K562 (cell line): ENCODE measurements around the gene KCNJ12. TPM values are rescaled to one million over a fixed set of nuclear protein-coding genes. Genes with fewer than 3 reads are reported as not detected.

Experiments used
- ATAC-seq: fragments of 200-7000 bp; cut with Tn5 transposase; 3 replicates; pipeline ENCODE4 v1.9.1; 2020; ENCODE audit warnings: moderate library complexity
- BruUV-seq: library from RNA; stranded (reverse); fragments of 400-500 nt; replicated peaks from 2 replicates; lab custom pipeline; 2021; lab: Mats Ljungman, UMichigan
- CTCF ChIA-PET: fragments of 300-600 bp; formaldehyde crosslinking; extraction: SDS; loops from one replicate; lab custom pipeline; 2021; ENCODE audit warnings: low intra/inter-chr PET ratio; lab: Yijun Ruan, JAX
- POLR2A ChIA-PET: fragments of 300-600, 350-650 bp; sonication (Branson Sonifier 250); formaldehyde crosslinking; extraction: SDS; loops from one replicate; lab custom pipeline; 2021; ENCODE audit warnings: antibody characterized with exemption, inconsistent platforms; lab: Yijun Ruan, JAX
- DNase-seq, 4 experiments: peaks; one replicate each; pipeline versions ENCODE4 v3.0.0 to v3.0.0-alpha.2; 2011 to 2018; ENCODE audit warnings: low spot score in 3 of 4, mixed read lengths in 3 of 4; ENCODE audit errors: extremely low read depth in 1 of 4
- FAIRE-seq: peaks from 2 replicates; lab custom pipeline; 2011; peaks lifted over from hg19 to GRCh38; lab: Jason Lieb, UNC
- H2AFZ ChIP-seq: 2 replicates; pipeline ENCODE4 v1.6.0; 2011; ENCODE audit warnings: low read depth, low read length, control low read depth, inconsistent platforms
- H3K27ac ChIP-seq: fragments of 200-600 bp; 3 replicates; pipeline ENCODE4 v1.8.0; 2011; ENCODE audit warnings: low read depth, mild to moderate bottlenecking, control low read depth, inconsistent platforms, low read length, moderate library complexity, mixed read lengths; ENCODE audit errors: extremely low read depth
- H3K27me3 ChIP-seq, 2 experiments: fragments of 300-600 bp in 1 of 2; 2 replicates in 1 of 2; 3 replicates in 1 of 2; pipeline versions ENCODE4 v1.6.0 to v1.8.0; 2011; ENCODE audit warnings: inconsistent platforms in 2 of 2, low read length in 2 of 2, mild to moderate bottlenecking in 1 of 2, mixed read lengths in 1 of 2, moderate library complexity in 1 of 2; ENCODE audit not compliant: control insufficient read depth in 2 of 2, insufficient read depth in 2 of 2
- H3K36me3 ChIP-seq: fragments of 300-600 bp; 3 replicates; pipeline ENCODE4 v1.8.0; 2011; ENCODE audit warnings: mild to moderate bottlenecking, low read length, inconsistent platforms; ENCODE audit not compliant: control insufficient read depth, insufficient read depth
- H3K4me1 ChIP-seq, 2 experiments: fragments of 200-600 bp in 1 of 2; replicated peaks in 1 of 2; 2 replicates in 1 of 2; 3 replicates in 1 of 2; pipeline versions ENCODE4 v1.5.1 to v1.8.0; 2011; ENCODE audit warnings: inconsistent platforms in 2 of 2, low read length in 2 of 2, mild to moderate bottlenecking in 1 of 2, mixed read lengths in 1 of 2, moderate library complexity in 1 of 2; ENCODE audit not compliant: control insufficient read depth in 2 of 2, insufficient read depth in 2 of 2
- H3K4me2 ChIP-seq: 2 replicates; pipeline ENCODE4 v1.6.1; 2011; ENCODE audit warnings: low read length, control low read depth, inconsistent platforms, mixed read lengths; ENCODE audit not compliant: insufficient read depth
- H3K4me3 ChIP-seq: fragments of 200-600 bp; sonication (generic), shearing (Covaris generic); 2 replicates; pipeline ENCODE4 v1.5.1; 2016; ENCODE audit warnings: control low read depth, inconsistent platforms
- H3K79me2 ChIP-seq: fragments of 200-600 bp; 3 replicates; pipeline ENCODE4 v1.8.0; 2011; ENCODE audit warnings: low read length, inconsistent platforms; ENCODE audit not compliant: control insufficient read depth, insufficient read depth
- H3K9ac ChIP-seq, 2 experiments: 2 replicates each; pipeline versions ENCODE4 v1.6.0 to v1.6.1; 2011; ENCODE audit warnings: low read depth in 2 of 2, low read length in 2 of 2, control low read depth in 1 of 2, inconsistent platforms in 1 of 2, mild to moderate bottlenecking in 1 of 2, mixed read lengths in 1 of 2; ENCODE audit not compliant: insufficient read depth in 1 of 2
- H3K9me1 ChIP-seq: one replicate; pipeline ENCODE4 v1.6.0; 2011; ENCODE audit warnings: inconsistent platforms, mild to moderate bottlenecking, low read length, moderate library complexity; ENCODE audit not compliant: control insufficient read depth, insufficient read depth
- H3K9me3 ChIP-seq: replicated peaks from 2 replicates; pipeline ENCODE4 v1.5.1; 2011; ENCODE audit warnings: low read depth, low read length, inconsistent platforms; ENCODE audit not compliant: control insufficient read depth, insufficient read depth
- H4K20me1 ChIP-seq: replicated peaks from 2 replicates; pipeline ENCODE4 v1.6.1; 2011; ENCODE audit warnings: low read length, inconsistent platforms, mixed read lengths; ENCODE audit not compliant: control insufficient read depth, insufficient read depth
- CBX5 ChIP-seq: IDR thresholded peaks from 2 replicates; pipeline ENCODE4 v1.6.1; 2014; ENCODE audit warnings: low read depth, borderline replicate concordance
- HINFP ChIP-seq: fragments of 450-650 bp; conservative IDR thresholded peaks from 2 replicates; pipeline ENCODE4 v1.6.1; 2016; ENCODE audit warnings: missing genetic modification characterization, low read depth, mild to moderate bottlenecking, control low read depth, missing compliant biosample characterization
- HNRNPH1 ChIP-seq: fragments of 200-400 bp; formaldehyde crosslinking; optimal IDR thresholded peaks from 2 replicates; pipeline ENCODE3; 2017; ENCODE audit warnings: low read depth, mild to moderate bottlenecking, low read length, moderate library complexity
- MED1 ChIP-seq: sonication (generic); formaldehyde crosslinking; IDR thresholded peaks from 2 replicates; pipeline ENCODE4 v1.8.1; 2023; ENCODE audit warnings: missing genetic modification reagents, borderline replicate concordance
- MIER1 ChIP-seq: fragments of 450-650 bp; IDR thresholded peaks from 2 replicates; pipeline ENCODE4 v1.6.1; 2016; ENCODE audit warnings: antibody characterized with exemption, mild to moderate bottlenecking, low read depth
- PHF21A ChIP-seq: fragments of 450-650 bp; IDR thresholded peaks from 2 replicates; pipeline ENCODE4 v1.6.1; 2017; ENCODE audit warnings: low read depth, borderline replicate concordance
- SIRT6 ChIP-seq: IDR thresholded peaks from one replicate; pipeline ENCODE4 v1.6.1; 2012; ENCODE audit warnings: low read depth, mild to moderate bottlenecking, control low read depth, inconsistent platforms, low read length, moderate library complexity
- SOX6 ChIP-seq: fragments of 450-650 bp; IDR thresholded peaks from 2 replicates; pipeline ENCODE4 v1.6.1; 2014; ENCODE audit warnings: mild to moderate bottlenecking
- ZNF146 ChIP-seq: IDR thresholded peaks from one replicate; pipeline ENCODE4 v1.6.1; 2018; ENCODE audit warnings: missing compliant biosample characterization; ENCODE audit not compliant: unreplicated experiment
- ZNF41 ChIP-seq: fragments of 250-450 bp; sonication (Bioruptor Pico); conservative IDR thresholded peaks from 2 replicates; pipeline ENCODE4 v1.4.0; 2020; ENCODE audit warnings: mild to moderate bottlenecking
- WGBS: fragments of 100-300 bp; shearing (Covaris generic); methylation state at CpG from one replicate; pipeline ENCODE4 v1.1.6; 2016; ENCODE audit warnings: low coverage, mixed read lengths; ENCODE audit not compliant: insufficient coverage; ENCODE audit errors: missing lambda C conversion rate; 5-methylcytosine and 5-hydroxymethylcytosine counted together
- in situ Hi-C: fragments of 300-500 bp; cut with MboI; formaldehyde crosslinking; loops from 4 replicates; pipeline ENCODE4 v1.15.0; 2018; ENCODE audit warnings: inconsistent platforms, mixed read lengths
- intact Hi-C: fragments of 100-400 bp; cut with micrococcal nuclease; formaldehyde crosslinking; loops from 2 replicates; pipeline ENCODE4 v1.14.2; 2022
- polyA plus RNA-seq, 8 experiments: library from polyadenylated mRNA; depleted of rRNA in 4 of 8; stranded (reverse) in 5 of 8; unstranded in 3 of 8; fragments of >200 nt; fragmentation: Nextera tagmentation in 2 of 8; fragmentation: Illumina TruSeq in 1 of 8; extraction: Ambion mirVana in 2 of 8; extraction: Trizol in 1 of 8; gene quantifications; 2 replicates each; pipeline versions ENCODE4 v1.2.1 to v1.2.3, GENCODE V29; 2011 to 2014; ENCODE audit warnings: inconsistent platforms in 1 of 8, missing spikeins in 1 of 8
- total RNA-seq, 7 experiments: library from RNA; depleted of rRNA in 6 of 7; stranded (reverse); fragments of >200 nt in 6 of 7; fragmentation: Illumina TruSeq in 2 of 7; extraction: Trizol in 2 of 7; gene quantifications; 2 replicates each; pipeline versions ENCODE4 v1.2.1 to v1.2.3, GENCODE V29; 2011 to 2021; ENCODE audit warnings: low replicate concordance in 1 of 7

Gene KCNJ12
- total and polyA plus RNA-seq, 9 of the 15 experiments (the other 6 are each of a cell fraction or from before 2014, with no cell fraction given): 0.02 TPM; not detected in 8

DNA sequence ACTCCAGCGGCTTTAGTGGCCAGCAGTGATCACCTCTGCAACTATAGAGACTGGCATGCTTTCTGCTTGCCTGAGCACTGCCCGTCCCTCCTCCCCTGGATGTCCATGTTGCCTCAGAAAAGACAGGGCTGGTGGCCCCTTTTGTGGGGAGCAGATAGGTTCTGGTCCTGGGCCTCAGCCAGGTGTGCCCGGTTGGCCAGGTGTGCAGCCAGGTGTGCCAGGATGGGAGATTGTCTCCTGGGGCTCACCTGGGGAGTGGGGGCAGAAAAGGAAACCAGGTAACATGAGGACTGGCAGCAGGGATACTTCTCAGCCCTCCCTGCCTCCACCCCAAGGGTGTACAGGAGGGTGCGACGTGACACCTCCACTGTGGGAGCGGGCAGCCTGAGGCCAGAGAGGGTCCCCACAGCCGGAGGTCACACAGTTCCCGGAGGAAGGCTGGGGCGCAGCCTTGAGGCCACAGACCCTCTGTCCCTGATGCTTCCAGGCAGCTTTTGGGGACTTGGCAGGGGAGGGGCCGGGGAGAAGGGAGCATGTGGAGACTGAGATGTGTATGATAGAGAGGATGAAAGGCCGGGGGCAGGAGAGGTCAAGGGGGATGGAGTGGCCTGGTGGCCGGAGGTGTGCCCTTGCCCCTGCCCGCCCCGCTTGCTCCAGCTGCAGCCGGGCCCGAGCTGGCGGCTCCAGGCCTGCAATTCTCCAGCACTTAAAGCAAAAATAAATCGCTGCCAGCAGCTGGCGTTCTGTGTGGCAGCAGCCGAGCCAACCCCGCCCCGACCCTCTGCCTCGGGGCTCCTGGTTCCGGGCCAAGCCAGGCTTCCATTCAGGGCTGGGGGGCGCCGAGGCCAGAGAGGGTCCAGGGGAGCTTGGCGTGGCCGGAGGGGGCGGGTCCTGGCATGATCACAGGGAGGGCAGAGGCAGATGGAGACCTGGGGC is 6.7 kb downstream of the KCNJ12 start:
- no peak for ATAC-seq
- Histone ChIP-seq H3K9me1 (no peaks in the 10 kb centered on the region), H4K20me1 (no peaks in the 10 kb centered on the region; the same call in 1 of the 2 replicates), H3K27ac (no peak overlapping the region), H3K36me3 (no peaks in the 10 kb centered on the region), H3K9ac (no peak overlapping the region; a peak in 1 of 4 replicates), H3K4me3 (no peak overlapping the region), H3K4me2 (no peak overlapping the region), H3K27me3 (peaks cover 0 to 22% of the 10 kb centered on the region in 2 experiments; a peak in 3 of 5 replicates), H3K9me3 (no peaks in the 10 kb centered on the region), H2AFZ (no peak overlapping the region), H3K79me2 (no peaks in the 10 kb centered on the region), H3K4me1 (peaks cover 0 to 12% of the 10 kb centered on the region in 2 experiments; a peak in 2 of 5 replicates)
- TF ChIP-seq ZNF41 (CRISPR knock-in tag) (no peak), SOX6 (no peak), ZNF146 (CRISPR knock-in tag) (no peak)
- in situ Hi-C loops: no loop called here
- no TSS peak for BruUV-seq
- intact Hi-C loops: no loop called here
- POLR2A ChIA-PET: no interaction called here
- no peak for DNase-seq
- CTCF ChIA-PET: no interaction called here
- FAIRE-seq: no peak
- WGBS: 2% methylated on average over 17 of the region's 29 CpGs

DNA sequence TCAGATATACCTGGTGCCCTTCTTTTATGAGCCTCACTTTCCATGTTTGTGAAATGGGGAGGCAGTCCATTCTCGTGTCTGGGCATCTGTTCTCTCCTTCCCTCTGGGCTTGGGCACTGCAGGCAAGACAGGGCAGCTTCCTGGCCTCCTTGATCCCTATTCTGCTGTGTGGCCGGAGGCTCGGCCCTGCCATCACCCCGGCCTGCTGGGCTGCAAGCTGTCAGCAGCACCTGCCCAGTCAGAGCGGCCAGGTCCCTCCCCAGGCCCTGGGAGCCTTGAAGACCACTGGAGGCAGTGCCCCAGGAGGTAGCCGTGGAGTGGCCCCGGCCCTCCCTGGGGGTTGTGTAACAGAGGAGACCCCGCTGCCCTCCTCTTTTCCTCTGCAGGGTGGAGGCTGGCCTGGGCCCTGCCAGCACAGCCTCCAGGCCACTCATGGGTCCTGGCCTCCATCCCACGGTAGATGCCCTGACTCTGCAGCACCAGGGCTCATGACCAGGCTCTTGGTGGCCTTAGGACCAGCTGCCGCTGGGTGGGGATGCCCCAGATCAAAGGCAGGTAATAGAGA is 9.2 kb downstream of the KCNJ12 start:
- no peak for ATAC-seq
- Histone ChIP-seq H3K4me1 (peaks cover 0 to 12% of the 10 kb centered on the region in 2 experiments; a peak in 3 of 5 replicates), H3K9me3 (no peaks in the 10 kb centered on the region), H2AFZ (no peak overlapping the region), H3K36me3 (no peaks in the 10 kb centered on the region), H3K27me3 (peaks cover 0 to 30% of the 10 kb centered on the region in 2 experiments; a peak in 3 of 5 replicates), H4K20me1 (no peaks in the 10 kb centered on the region), H3K4me3 (no peak overlapping the region), H3K4me2 (no peak overlapping the region), H3K9ac (no peak overlapping the region), H3K79me2 (no peaks in the 10 kb centered on the region), H3K27ac (no peak overlapping the region), H3K9me1 (no peaks in the 10 kb centered on the region)
- WGBS: 10% methylated on average over 6 of the region's 10 CpGs
- POLR2A ChIA-PET: no interaction called here
- in situ Hi-C loops: no loop called here
- FAIRE-seq: no peak
- intact Hi-C loops: no loop called here
- BruUV-seq: no TSS peak
- no peak for DNase-seq
- CTCF ChIA-PET: no interaction called here
- TF ChIP-seq MED1: no peak
- no peak for TF ChIP-seq HNRNPH1
- no peak for TF ChIP-seq SIRT6
- no peak for TF ChIP-seq CBX5
- no peak for TF ChIP-seq PHF21A
- TF ChIP-seq MIER1: no peak
- no peak for TF ChIP-seq HINFP (tag)
